ENCODE measurements around the gene HVCN1.

HVCN1 gene

DNA sequence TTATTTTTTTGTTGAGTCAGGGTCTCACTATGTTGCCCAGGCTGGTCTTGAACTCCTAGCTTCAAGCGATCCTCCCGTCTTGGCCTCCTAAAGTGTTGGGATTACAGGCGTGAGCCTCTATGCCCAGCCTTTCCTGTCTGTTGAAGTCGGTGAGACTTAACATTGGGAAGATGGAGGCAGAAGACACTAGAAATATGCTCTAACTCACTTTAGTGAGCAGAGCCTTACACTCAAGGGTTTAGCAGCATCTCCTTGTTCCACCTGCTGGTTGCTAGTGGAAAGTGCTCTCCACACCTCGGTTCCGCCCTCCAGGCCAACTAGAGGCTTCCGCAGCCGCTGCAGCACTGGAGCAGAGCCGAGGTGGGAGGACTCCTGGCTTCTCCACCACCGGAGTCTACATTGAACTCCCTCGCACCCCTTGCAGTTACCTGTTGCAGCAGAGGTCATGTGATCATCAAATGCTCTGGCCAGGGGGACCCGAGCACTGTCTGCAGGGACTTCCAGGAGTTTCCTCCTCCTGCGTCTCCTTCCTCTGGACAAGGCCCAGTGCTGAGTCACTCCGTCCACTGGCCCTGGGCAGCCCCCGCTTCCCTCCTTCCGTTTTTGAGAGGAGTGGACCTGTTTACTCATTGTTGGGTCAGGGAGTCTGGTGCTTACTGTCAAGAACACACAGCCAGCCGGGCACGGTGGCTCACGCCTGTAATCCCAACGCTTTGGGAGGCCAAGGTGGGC is 9.4 kb upstream of the HVCN1 start:
- DNase-seq, result no peak

DNA sequence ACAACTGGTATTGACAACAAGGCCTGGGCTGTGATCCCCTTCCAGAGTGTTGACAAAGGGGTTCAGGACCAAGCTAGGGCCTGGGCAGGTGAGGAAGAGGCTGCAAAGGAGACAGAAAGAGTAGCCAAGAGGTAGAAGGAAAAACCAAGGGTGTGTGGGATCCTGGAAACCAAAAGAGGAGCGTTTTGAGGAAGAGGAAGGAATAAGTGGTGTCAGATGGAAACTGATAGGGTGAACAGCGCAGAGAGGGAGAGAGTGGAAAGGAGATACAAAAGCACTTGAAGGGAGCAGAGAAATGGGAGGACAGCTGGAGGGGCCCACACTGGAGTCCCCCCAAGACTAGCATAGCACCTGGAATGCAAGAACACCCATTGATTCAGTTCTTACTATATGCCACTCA is 8.3 kb upstream of the HVCN1 start:
- no peak for DNase-seq

DNA sequence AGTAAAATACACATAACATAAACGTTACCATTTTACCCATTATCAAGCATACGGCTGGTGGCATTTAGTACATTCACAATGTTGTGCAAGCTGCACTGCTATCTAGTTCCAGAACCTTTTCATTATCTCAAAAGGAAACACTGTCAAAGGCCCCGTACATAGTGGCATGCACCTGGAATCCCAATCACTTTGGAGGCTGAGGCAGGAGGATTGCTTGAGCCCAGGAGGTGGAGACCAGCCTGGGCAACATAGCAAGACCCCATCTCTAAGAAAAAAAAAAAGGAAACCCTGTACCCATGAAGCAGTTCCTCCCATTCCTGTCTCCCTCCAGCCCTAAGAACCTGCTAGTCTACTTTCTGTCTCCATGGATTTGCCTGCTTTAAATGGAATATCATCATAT is 7.4 kb upstream of the HVCN1 start:
- no peak for DNase-seq

DNA sequence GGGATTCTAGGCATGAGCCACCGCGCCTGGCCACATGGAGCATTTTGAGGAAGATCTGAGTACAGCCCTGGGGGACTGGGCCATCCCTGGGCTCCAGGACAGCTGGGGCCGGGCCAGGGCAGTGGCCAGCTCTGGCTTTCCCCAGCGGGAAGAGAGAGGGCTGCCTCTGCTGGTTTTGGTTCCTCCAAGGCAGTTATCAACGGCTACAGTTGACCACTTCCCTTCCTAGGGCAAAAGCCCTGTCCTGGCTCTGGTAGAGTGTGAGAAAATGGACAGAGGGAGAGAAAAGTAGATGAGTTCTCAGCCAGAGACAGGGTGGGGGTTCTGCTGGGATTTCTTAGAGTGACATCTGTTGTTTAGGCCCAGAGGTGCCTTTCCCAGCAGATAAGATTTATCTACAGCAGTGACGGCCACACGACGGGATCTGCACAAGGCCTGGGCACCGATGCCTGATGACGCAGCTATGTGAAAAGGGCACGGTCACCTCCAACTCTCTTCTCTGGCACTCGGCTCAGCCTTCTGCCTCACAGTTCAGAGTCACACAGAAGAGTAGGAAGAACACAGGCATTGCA is 5.5 kb upstream of the HVCN1 start:
- DNase-seq, result no peak

DNA sequence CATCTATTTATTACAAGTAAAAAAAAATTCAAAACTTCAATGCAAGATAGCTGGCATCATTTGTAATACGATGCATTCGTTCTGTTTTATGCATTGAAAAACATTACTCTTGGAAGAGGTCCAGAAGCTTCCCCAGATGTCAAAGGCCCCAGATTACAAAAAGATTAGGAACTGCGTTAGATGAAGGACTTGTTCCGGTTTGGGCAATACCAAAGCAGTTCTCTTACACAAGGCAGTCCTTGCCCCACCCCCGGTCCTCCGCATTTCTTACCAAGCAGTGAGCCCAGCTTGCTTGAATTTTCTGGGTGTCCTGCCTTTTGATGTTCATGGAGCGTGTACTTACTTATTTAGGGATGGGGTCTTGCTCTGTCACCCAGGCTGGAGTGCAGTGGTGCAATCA is 4.8 kb upstream of the HVCN1 start:
- no peak for DNase-seq

DNA sequence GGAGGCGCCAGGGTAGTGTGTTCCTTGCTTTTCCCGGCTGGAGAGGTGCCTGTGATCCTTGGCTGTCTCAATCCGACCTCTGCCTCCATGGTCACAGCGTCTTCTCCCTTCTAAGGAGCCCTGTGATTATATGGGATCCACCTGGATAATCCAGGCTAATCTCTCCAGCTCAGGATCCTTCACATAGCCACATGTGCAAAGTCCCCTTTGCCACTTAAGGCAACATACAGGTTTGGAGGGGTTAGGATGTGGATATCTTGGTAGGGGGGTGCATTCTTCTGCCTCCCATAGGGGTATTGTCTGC is 1.2 kb upstream of the HVCN1 start:
- DNase-seq, result no peak

DNA sequence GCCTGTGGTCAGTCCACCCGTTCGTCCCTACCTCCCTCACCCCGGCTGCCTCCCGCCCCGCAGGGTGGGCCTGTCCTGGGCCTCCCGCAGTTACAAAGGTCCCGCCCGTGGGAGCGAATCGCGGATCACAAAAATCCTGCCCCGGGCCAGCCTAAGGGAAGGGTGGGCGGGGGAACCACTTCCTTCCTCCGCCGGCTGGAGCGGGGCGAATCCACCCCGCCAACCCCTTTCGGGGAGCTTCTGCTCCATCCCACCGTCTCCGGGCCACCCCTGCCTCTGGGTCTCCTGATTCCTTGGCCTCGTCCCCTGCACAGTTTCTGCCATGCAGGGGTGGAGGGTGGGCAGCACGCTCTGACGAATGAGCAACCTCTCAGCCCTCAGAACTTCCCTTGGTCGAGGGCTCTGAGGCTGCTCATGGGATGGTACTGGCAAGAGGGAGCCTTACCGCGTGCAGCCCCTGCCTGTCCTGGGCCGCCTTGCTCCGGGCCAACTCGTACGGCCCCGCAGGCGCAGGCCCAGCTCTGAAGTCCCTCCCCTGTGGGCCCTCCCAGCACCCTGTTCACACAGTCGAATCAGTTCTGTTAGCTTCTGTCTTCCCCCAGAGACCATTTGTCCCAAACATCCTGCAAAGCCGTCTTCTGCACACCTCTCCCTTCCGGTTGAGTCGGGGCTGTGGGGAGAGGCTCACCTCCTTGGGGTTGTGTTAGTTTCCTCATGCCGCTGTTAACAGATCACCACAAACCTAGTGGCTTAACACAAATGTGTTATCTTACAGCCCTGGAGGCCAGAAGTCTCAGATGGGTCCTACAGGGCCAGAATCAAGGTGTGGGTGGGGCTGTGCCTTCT is 589 bp upstream of the HVCN1 start:
- no peak for DNase-seq

DNA sequence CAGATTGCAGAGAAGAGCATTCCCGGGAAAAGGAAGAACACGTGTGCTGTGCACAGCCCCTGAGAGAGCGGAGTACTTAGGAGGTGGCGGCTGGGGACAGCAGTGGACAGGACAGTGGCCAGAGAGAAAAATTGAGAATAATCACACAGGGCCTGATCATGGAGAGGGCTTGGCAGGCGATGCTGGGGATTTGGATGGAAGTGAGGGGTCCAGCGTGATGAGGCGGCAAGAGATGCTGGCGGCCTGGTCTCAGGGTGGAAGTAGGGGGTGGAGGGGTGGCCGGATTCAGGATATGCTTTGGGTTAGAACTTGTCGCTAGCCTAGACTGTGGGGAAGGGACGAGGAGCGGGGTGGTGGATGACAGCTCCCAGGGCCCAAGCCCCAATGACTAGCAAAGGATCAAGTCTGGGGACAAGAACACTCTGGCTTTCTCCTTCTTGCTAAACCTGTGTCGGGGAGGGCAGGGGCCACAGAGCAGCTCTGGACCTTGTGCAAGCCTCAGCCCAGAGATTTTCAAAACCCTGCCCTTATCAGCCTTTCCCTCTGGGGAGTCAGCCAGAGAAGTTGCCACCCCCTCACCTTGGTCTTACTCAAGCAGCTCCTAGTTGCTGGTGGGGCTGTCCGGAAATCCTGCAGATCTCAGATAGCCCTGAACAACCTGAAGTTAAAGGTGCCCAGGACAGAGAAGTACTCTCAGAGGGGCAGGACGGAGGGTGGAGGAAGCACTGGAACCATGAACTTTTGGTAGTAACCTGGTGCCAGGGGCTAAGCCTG is 1.3 kb downstream of the HVCN1 start:
- no peak for DNase-seq

DNA sequence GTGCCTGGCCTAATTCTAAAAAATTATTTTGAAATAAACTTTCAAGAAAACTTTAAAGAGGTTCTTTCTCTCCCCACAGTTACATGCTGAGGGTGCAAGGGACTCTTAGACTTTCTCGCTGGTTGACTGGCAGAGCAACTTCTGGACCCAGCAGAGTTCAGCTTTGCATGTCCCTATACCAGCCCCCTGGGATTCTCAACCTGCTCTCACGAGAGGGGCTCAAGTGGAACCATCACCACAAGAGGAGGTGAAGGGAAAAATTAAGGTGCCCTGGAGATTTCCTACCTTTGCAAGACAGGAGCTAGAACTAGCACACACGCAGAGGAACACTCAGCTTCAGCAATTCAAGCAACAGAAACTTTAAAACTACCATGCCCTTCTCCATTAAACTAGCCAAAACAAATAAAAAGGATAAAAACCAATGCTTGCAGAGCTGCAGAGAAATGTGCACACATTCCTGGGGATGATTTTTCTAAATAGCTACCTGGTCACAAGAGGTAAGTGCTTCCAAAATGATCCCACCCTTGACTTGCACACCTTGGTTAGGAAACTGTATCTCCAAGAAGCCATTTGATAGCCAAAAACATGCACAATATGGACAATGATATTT is 2.5 kb downstream of the HVCN1 start:
- DNase-seq, result no peak

DNA sequence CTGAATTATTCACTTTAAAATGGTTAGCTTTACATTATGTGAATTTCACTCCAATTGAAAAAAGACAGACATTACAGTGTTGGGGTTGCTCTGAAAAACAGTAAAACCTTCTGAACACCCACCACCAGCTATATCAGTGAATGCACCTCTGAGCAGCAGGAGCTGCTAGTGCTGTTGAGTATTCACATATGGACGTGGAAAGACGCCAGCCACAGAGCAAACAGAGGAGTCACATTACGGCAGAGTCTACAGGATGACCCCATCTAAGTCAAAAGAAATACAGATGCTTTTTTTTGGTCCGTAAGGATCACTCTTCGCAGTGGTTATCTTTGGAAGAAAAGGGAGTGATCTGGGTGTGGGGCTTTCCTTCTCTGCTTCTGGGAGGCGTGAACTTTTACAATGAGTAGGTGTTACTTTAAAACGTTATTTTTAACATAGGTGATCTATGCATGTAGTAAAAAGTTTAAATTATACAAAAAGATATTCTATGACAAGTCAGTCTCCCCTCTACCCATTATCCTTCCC is 4.5 kb downstream of the HVCN1 start:
- DNase-seq, result no peak

DNA sequence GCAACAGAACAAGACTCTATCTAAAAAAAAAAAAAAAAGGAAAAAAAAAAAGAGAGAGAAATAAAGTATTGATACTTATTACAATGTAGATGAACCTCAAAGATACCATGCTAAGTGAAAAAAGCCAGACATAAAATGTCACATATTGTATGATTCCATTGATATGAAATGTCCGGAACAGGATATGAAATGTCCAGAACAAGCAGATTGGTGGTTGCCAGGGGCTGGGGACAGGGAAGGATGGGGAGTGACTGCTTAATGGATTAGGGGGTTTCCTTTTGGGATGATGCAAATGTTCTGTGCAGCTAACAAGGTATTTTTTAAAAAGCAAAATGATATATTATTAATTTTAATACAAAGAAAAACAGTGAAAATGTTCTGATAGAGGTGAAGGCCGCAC is 5.0 kb downstream of the HVCN1 start:
- no peak for DNase-seq

DNA sequence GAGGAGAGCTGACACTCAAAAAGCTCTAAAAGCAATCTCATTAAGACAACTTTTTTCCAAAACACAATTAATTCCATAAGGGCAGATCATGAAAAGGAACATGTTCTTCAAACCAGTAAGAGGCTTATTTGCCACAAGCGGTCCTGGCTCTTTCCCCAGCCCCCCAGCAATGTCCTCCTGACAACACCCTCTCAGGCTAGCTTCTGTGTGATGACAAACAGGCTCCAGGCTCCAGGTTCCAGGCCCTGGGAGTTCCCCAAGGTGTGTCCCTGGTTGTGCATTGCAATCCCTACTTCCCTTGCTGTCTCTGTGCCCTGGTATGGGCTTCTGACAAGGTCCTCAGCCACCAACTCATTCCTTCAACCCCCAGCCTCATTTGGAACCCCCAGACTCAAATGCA is 8.9 kb downstream of the HVCN1 start:
- no peak for DNase-seq

DNA sequence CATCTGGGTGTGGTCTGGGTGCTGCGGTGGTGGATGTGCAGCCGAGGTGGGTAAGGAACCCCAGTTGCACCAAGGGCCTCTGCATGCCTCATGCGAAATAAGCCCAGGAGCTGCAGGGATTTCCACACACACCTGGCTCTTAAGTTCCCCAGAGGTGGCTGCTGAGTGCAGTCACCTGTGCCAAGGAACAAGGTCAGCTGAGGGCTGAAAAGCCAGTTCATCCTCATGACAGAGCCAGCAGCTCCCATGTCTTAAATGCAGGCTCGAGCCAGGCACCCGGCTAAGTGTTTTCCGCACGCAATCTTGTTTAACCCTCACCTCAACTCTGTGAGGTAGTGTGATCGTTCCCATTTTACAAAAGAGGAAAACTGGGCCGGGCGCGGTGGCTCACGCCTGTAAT is 9.7 kb downstream of the HVCN1 start:
- no peak for DNase-seq

DNA sequence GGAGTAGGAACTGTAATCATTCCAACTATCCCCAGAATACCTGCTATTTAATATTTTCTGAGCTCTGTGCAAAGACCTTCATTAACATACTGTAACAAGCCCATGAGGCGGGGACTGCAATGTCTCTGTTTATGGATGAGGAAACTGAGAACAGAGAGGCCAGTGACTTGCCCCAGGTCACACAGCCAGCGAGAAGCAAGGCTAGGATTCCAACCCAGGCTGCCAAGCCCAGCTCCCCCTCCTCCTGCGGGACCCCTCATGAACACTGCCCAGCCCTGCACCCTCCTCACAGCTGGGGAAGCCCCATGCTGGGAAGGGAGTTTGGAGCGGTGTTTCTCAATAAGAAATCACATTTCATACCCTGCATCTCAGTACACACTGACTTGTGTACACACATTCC is 10.9 kb downstream of the HVCN1 start:
- no peak for DNase-seq

DNA sequence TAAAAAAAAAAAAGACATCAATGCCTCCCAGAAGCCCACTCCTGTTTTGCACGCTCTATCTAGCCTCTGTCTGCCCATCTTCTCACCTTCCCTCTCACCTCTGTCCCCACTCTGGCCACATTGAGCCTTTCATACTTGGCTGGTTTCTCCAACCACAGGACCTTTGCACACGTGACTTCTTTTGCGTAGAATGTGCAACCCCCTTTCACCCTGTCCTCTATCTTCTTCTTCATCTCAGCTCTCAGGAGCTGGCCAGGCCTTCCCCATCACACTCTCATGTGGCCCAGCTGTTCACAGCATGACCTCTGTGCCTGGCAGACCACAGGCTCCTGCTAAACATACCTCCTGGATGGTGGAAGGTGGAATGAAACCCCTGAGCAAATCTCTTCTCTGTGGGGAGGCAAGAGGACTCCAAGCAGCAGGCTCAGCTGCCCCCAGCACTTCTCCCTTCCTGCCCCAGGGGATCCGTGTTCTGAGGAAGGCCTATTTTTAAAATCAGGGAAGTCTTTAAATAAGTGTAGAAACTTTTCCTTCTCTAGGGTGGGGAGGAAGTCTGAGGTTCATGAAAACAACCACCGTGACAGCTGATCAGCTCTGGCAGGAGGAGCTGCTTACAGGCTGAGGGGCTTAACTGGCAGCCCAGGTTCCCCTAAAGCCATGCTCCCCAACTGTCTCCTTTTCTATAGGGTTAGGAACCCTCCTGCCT is 11.6 kb downstream of the HVCN1 start:
- no peak for DNase-seq

DNA sequence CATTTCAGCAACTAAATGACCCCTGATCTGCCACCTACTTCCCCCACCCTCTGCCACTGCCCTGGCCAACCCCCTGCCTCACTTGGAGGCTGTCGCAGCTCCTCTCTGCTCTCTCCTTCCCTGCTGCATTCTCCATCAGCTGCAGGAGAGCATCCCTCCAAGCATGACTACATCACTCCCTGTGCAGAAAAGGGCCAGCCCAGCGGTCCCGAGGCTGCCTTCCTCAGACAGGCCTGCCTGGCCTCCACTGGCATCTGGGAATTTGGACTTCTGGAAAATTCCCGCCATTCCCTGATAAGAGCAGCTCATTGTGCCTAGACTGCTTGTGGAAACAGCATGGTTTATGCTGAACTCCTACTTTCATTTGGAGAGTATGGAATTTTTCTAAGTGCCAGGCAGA is 12.7 kb downstream of the HVCN1 start:
- DNase-seq, result no peak

DNA sequence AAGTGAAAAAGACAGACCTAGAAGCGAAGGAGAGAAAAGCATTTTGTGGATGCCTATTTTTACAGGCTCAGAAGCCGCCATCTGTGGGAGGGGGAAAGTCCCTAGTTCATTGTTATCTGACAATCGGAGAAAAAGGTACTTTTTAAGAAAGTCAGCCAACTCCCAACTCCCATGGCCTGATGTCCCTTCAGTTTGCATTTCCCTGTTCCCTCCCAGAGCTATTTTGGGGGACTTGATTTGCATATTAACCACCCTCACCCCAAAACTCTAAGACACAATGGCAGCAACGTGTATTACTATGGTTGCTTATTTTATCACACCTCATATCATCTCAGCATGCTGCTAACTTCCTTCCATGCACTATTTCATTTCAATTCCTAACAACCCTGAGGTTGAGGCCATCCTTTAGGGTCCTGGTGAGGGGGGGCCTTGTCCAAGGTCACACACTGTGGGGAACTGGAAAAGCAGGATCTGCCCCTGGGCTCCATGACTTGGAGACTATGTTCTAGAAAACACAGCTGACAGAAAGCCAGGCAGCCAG is 18.7 kb downstream of the HVCN1 start:
- DNase-seq, result no peak

DNA sequence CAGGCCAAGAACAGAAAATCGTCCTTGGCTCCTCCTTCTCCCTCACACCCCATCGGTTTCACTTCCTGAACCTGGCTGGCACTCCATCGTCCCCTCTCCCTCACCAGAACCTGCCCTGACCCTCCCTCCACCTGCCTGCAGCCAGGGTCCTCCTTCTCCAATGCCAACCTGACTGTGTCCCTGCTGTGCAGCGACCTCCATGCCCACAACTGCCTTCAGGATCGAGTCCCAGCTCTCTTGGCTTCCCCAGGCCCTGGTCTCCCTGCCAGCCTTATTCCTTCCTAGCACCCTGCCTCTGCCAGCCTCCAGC is 19.8 kb downstream of the HVCN1 start:
- no peak for DNase-seq

DNA sequence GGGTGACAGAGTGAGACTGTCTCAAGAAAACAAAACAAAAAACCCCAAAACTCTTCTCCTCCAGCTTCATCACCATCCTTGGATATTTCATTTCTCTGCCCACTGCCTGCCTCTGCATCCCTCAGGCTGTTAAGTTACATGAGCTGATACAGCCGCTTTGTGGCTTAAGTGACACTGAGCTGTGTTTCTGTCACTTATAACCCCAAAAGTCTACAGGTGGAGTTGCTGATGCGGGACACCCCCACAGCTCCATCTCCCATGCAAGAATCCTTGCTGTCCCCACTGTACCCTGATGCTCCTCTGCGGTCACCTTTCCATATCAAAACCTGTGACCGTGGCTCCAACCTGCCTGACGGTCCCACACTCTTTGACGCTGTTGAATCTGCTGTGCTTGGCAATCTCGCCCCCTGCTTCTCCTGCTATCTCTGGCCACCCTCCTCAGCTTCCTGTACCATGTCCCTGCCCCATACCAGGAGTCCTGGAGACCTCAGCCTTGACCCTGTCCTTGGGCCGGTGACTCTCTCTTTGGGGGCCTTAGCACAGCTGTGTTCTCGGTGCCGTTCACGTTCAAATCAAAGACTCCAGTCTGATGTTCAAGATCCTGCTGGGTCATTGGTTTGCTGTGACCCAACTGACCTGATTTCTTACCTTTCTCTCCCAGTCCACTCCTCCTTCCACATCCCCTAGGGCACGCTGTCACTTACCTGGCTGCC is 20.3 kb downstream of the HVCN1 start:
- DNase-seq, result no peak

DNA sequence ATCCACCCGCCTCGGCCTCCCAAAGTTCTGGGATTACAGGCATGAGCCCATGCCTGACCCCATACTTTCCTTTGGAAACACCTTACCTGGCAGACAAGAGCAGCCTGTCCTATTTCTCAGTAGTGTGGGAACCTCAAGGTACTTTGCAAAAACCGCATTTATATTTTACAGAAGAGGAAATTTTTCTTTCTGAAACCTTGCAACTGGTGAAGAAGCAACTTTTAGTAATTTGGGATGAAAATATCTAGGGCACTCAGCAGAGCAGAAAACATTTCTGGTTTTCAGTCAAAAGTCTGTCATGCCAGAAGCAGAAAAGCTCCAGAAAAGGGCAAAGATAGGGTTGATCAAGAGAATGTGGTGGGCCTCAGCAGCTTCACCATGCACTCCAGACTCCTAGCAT is 21.2 kb downstream of the HVCN1 start:
- no peak for DNase-seq

DNA sequence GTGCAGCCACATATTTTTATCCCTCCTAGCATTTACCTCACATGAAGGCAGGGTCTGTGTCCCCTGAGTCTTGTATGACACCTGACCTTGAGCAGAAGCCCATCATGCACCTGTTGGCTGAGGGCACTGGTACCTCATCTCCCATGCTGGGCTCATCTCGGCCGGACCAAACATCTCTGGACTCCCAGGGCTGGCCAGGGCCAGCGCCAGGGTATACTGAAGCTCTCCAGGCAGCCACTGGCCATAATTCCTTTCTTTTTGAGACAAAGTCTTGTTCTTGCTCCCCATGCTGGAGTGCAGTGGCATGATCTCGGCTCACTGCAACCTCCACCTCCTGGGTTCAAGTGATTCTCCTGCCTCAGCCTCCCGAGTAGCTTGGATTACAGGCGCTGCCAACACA is 22.0 kb downstream of the HVCN1 start:
- DNase-seq, result no peak
